Breast epithelium (tissue), 4 donors: ENCODE results near the gene GRIA3. TPM values are rescaled to one million over a fixed set of nuclear protein-coding genes. Genes with fewer than 3 reads are reported as not detected.

Experiments
- DNase-seq, 2 donors: peaks; one replicate each; pipeline ENCODE4 v3.0.0-alpha.2; 2019; ENCODE audit warnings: low spot score in 2 of 2
- H3K27ac ChIP-seq, 2 donors: fragments of 200-600 bp; sonication (generic) in 1 of 2; one replicate each; pipeline ENCODE4 v1.5.1; 2016 to 2019; ENCODE audit warnings: mild to moderate bottlenecking in 1 of 2
- H3K27me3 ChIP-seq, 2 donors: fragments of 200-600 bp; sonication (generic) in 1 of 2; one replicate each; pipeline versions ENCODE4 v1.5.1 to v1.6.0; 2017 to 2019; ENCODE audit warnings: control low read depth in 1 of 2, mild to moderate bottlenecking in 1 of 2
- H3K36me3 ChIP-seq: fragments of 200-600 bp; one replicate; pipeline ENCODE4 v1.5.1; 2019
- H3K4me1 ChIP-seq, 2 donors: fragments of 200-600 bp; sonication (generic); one replicate each; pipeline ENCODE4 v1.5.1; 2016 to 2019; ENCODE audit warnings: control low read depth in 1 of 2
- H3K4me3 ChIP-seq, 3 donors: fragments of 200-600 bp; sonication (generic); 1 replicate in 2 of 3; 2 replicates in 1 of 3; pipeline ENCODE4 v1.5.1; 2016 to 2019; ENCODE audit warnings: mild to moderate bottlenecking in 3 of 3, moderate library complexity in 2 of 3
- H3K9me3 ChIP-seq, 2 donors: fragments of 200-600 bp; sonication (generic) in 1 of 2; one replicate each; pipeline ENCODE4 v1.5.1; 2016 to 2019; ENCODE audit warnings: control low read depth in 1 of 2
- CTCF ChIP-seq, 3 donors: fragments of 450-650 bp; IDR thresholded peaks; one replicate each; pipeline ENCODE4 v1.5.1; 2016 to 2017; ENCODE audit warnings: antibody characterized with exemption in 3 of 3, mild to moderate bottlenecking in 3 of 3, moderate library complexity in 3 of 3
- POLR2A ChIP-seq: fragments of 450-650 bp; IDR thresholded peaks from one replicate; pipeline ENCODE4 v1.6.1; 2016; ENCODE audit warnings: antibody characterized with exemption, mild to moderate bottlenecking, moderate library complexity
- POLR2AphosphoS5 ChIP-seq, 3 donors: sonication (generic); formaldehyde crosslinking; IDR thresholded peaks; one replicate each; pipeline ENCODE4 v1.6.1; 2017; ENCODE audit warnings: antibody characterized with exemption in 3 of 3
- intact Hi-C: fragments of 100-400 bp; cut with DNase I; formaldehyde crosslinking; loops from one replicate; pipeline ENCODE4 v1.15.1; 2023; ENCODE audit warnings: low total_unique reads
- total RNA-seq, 3 donors: library from RNA; depleted of rRNA; stranded (reverse); fragments of >200 nt; gene quantifications; one replicate each; pipeline ENCODE4 v1.1.0, GENCODE V29; 2016

GRIA3 gene
- total RNA-seq = 1 to 10 TPM in 2 of 3 donors, under 1 TPM in 1; 0.98 to 2.6 (median 1.9) TPM

- H3K9me3 ChIP-seq = no peaks in the 10 kb centered on the region
- H3K4me1 ChIP-seq = no peaks in the 10 kb centered on the region
- no peak within 1 kb of the TSS for H3K27ac ChIP-seq
- intact Hi-C loops = no loop called here
- no peaks in the 10 kb centered on the region for H3K36me3 ChIP-seq
- no peak for TF ChIP-seq CTCF (IDR thresholded peaks at IDR 0.05)
- no peak for TF ChIP-seq POLR2AphosphoS5 (IDR thresholded peaks at IDR 0.05)
- no peak for TF ChIP-seq POLR2A
- no peak for DNase-seq
- peak within 1 kb of the TSS; percentile 42 to 65 (median 48) for H3K4me3 ChIP-seq
- H3K27me3 ChIP-seq = peaks cover 0 to 27% of the 10 kb centered on the region in 2 donors
Measured at GRCh38 chrX:123184219-123184865, at the start of gene GRIA3. TSS of gene GRIA3 (plus strand) at chrX:123184278. CDS start at chrX:123184536, 258 bp downstream.

- DNase-seq = no peak
- Histone ChIP-seq H3K27me3 (no peaks in the 10 kb centered on the region), H3K36me3 (no peaks in the 10 kb centered on the region), H3K4me3 (no peak overlapping the region), H3K4me1 (no peaks in the 10 kb centered on the region), H3K27ac (no peak overlapping the region), H3K9me3 (no peaks in the 10 kb centered on the region)
- intact Hi-C loops = no loop called here
- TF ChIP-seq CTCF (IDR thresholded peaks at IDR 0.05) (no peak), POLR2A (no peak), POLR2AphosphoS5 (IDR thresholded peaks at IDR 0.05) (no peak)
Measured at GRCh38 chrX:123138473-123138872, 45.6 kb upstream of the GRIA3 start.

GRCh38 chrX:123140454-123140853, 43.6 kb upstream of the GRIA3 start:
- Histone ChIP-seq H3K4me1 (no peaks in the 10 kb centered on the region), H3K9me3 (no peaks in the 10 kb centered on the region), H3K27me3 (no peaks in the 10 kb centered on the region), H3K27ac (no peak overlapping the region), H3K4me3 (no peak overlapping the region), H3K36me3 (no peaks in the 10 kb centered on the region)
- TF ChIP-seq POLR2AphosphoS5 (IDR thresholded peaks at IDR 0.05) (no peak), CTCF (IDR thresholded peaks at IDR 0.05) (no peak), POLR2A (no peak)
- DNase-seq = no peak
- intact Hi-C loops = no loop called here

- intact Hi-C loops = no loop called here
- no peak for DNase-seq
- Histone ChIP-seq H3K27ac (no peak overlapping the region), H3K4me1 (no peaks in the 10 kb centered on the region), H3K9me3 (no peaks in the 10 kb centered on the region), H3K27me3 (no peaks in the 10 kb centered on the region), H3K36me3 (no peaks in the 10 kb centered on the region), H3K4me3 (no peak overlapping the region)
- TF ChIP-seq POLR2A (no peak), POLR2AphosphoS5 (IDR thresholded peaks at IDR 0.05) (no peak), CTCF (IDR thresholded peaks at IDR 0.05) (no peak)
Measured at GRCh38 chrX:123140904-123141303, 43.2 kb upstream of the GRIA3 start.

GRCh38 chrX:123153846-123154335, 30.2 kb upstream of the GRIA3 start:
- Histone ChIP-seq H3K36me3 (no peaks in the 10 kb centered on the region), H3K4me3 (no peak overlapping the region)
- no peak for TF ChIP-seq POLR2AphosphoS5 (IDR thresholded peaks at IDR 0.05)
- TF ChIP-seq CTCF (IDR thresholded peaks at IDR 0.05) = no peak
- TF ChIP-seq POLR2A = no peak

More at GRCh38 chrX:123153846-123154335, 30.2 kb upstream of the GRIA3 start:
- no peak overlapping the region for H3K27ac ChIP-seq
- H3K9me3 ChIP-seq = no peaks in the 10 kb centered on the region
- intact Hi-C loops = loop anchor here (10.0 kb wide), 1 partner anchor 759 kb away; no protein-coding TSS in a partner anchor
- no peaks in the 10 kb centered on the region for H3K27me3 ChIP-seq
- no peaks in the 10 kb centered on the region for H3K4me1 ChIP-seq
- DNase-seq = no peak
